ENCODE results near the gene EBF4. TPM values are rescaled to one million over a fixed set of nuclear protein-coding genes. Genes with fewer than 3 reads are reported as not detected.

Gene EBF4
- total and polyA plus RNA-seq, 10 of the 15 experiments (the other 5 are each of a cell fraction or from before 2014, with no cell fraction given), result 0.13 TPM; not detected in 9

GRCh38 chr20:2738331-2739041, 45.9 kb downstream of the EBF4 start (continued):
- TF ChIP-seq ZBTB40 (IDR thresholded peaks at IDR 0.05; ENCODE audit: borderline replicate concordance) (no peak), ZBTB11 (CRISPR knock-in tag; IDR thresholded peaks at IDR 0.05) (no peak), STAT3 (IDR thresholded peaks at IDR 0.05; ENCODE audit: low read depth, low read length) (no peak)

- WGBS (ENCODE audit: insufficient coverage, insufficient replicate concordance, low lambda C conversion rate, missing lambda C conversion rate), result 20% methylated on average over 8 of the region's 8 CpGs
- FAIRE-seq (no peak), ATAC-seq (no peak), DNase-seq (ENCODE audit: low read depth, low spot score) (no peak)
- H3K4me2 ChIP-seq (ENCODE audit: control insufficient read depth, insufficient read depth), result no peak overlapping the region
- intact Hi-C loops (cut with micrococcal nuclease; ENCODE audit: unreplicated experiment), result no loop called here
- H3K79me2 ChIP-seq (ENCODE audit: control insufficient read depth, insufficient read depth, low read length), result no peaks in the 10 kb centered on the region
- in situ Hi-C loops (cut with MboI), result no loop called here
- no peak overlapping the region for H3K9ac ChIP-seq (ENCODE audit: control insufficient read depth, insufficient read depth, low read length)
- no peak overlapping the region for H3K4me3 ChIP-seq
- no peaks in the 10 kb centered on the region for H4K20me1 ChIP-seq (ENCODE audit: control insufficient read depth, insufficient read depth)
- ChIA-PET RAD21 (ENCODE audit: unreplicated experiment) (no interaction called here), CTCF (interaction anchor here (0.6 kb wide), 1 partner anchor 738 kb away, joined by 3 read pairs; no protein-coding TSS in a partner anchor), POLR2A (no interaction called here), SMC1A (ENCODE audit: uncharacterized antibody, unreplicated experiment) (no interaction called here)
- BruUV-seq (replicated peaks), result no TSS peak
- H2AFZ ChIP-seq (ENCODE audit: control insufficient read depth, low read depth, low read length), result no peak overlapping the region
- H3K4me1 ChIP-seq (ENCODE audit: control insufficient read depth, insufficient read depth, low read length), result no peaks in the 10 kb centered on the region
- no peaks in the 10 kb centered on the region; a peak in 1 of 4 replicates for H3K27me3 ChIP-seq (replicated peaks in 1 of 2; ENCODE audit: control insufficient read depth in 2 of 2, insufficient read depth in 2 of 2, low read length in 1 of 2)
- H3K27ac ChIP-seq (ENCODE audit: control insufficient read depth, insufficient read depth), result no peak overlapping the region
- no peaks in the 10 kb centered on the region for H3K36me3 ChIP-seq (ENCODE audit: control insufficient read depth in 2 of 2, insufficient read depth in 2 of 2, low read length in 1 of 2)
- no peaks in the 10 kb centered on the region; the same call in 2 of the 3 replicates for H3K9me3 ChIP-seq (replicated peaks; ENCODE audit: control insufficient read depth, insufficient read depth, low read length)
- TF ChIP-seq CTCF (IDR thresholded peaks at IDR 0.05 in 2 of 3, conservative IDR thresholded peaks at IDR 0.05 in 1 of 3; ENCODE audit: control insufficient read depth in 2 of 3, extremely low read depth in 1 of 3, insufficient read depth in 1 of 3, low read depth in 3 of 3, low read length in 3 of 3) (no peak), TCF3 (IDR thresholded peaks at IDR 0.05; ENCODE audit: borderline replicate concordance, insufficient read depth, low read depth, low read length) (no peak), IKZF1 (conservative IDR thresholded peaks at IDR 0.05) (no peak), ZBTB11 (CRISPR knock-in tag; IDR thresholded peaks at IDR 0.05) (no peak), TARDBP (IDR thresholded peaks at IDR 0.05; ENCODE audit: borderline replicate concordance) (no peak)
Observed at GRCh38 chr20:2739042-2739398, 46.4 kb downstream of the EBF4 start.

Measured in GM12878 (cell line).